Measurements from ENCODE around the gene GFI1B. TPM values are rescaled to one million over a fixed set of nuclear protein-coding genes. Genes with fewer than 3 reads are reported as not detected.

The GFI1B gene
- polyA plus RNA-seq, 3 donors, result 0.02 to 0.04 TPM; not detected in 1

GRCh38 chr9:133003071-133003461 lies 24.6 kb downstream of the GFI1B start:
- WGBS, 3 donors, result 35 to 67% (median 37%) methylated on average over 13 of the region's 13 CpGs
- H3K27ac ChIP-seq (ENCODE audit: low read depth, low read length), result no peak overlapping the region

- 28 to 54% (median 45%) methylated on average over 9 of the region's 9 CpGs for WGBS, 3 donors
- H3K27ac ChIP-seq (ENCODE audit: low read depth, low read length), result no peak overlapping the region
Observed at GRCh38 chr9:133003671-133004090, 25.2 kb downstream of the GFI1B start.

DNA sequence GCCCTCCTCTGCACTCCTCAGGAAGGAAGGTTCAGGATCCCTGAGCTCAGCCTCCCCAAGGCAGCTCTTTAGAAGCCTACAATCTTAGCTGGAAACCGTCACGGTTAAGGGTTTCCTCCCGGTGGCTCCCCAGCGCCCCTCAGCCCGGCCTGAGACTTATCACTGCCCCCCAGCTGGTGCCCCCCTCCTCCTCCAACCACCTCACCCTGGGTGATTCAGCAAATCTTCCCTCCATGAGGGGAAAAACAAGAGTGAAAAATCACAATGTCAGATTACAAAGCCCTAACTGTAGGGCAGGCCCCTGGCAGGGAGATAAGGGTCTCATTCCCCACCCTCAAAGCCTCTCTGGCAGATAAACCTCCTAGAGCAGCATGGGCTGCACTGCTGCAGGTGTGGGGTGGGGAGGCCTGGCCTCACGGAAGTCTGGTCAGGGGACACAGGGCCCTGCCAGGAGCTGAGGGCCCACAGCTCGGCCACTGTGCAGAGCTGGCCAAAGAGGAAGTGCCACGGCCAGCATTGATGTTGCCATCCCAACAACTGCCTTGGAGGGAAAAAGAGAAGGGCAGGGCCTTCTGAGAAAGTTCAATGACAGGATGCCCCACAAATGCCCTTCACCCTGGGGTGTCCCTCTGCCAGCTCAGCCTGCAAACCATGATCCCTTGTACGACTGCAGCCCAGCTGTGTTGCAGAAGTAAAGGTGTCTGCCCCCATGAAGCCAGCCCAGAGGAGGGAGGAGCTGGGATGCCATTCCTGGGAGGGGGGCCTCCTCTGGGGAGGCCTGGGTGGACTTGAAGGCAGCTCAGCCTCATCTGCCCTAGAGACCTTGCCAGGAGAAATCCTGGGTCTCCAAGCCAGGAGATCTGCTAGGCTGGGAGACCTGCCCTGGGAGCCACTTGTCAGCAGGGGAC lies 25.9 kb downstream of the GFI1B start:
- H3K27ac ChIP-seq (ENCODE audit: low read depth, low read length), result no peak overlapping the region
- 23 to 62% (median 40%) methylated on average over 9 of the region's 9 CpGs for WGBS, 3 donors

- WGBS, 3 donors, result 73 to 82% (median 74%) methylated on average over 14 of the region's 14 CpGs
- H3K27ac ChIP-seq (ENCODE audit: low read depth, low read length), result no peak overlapping the region
Observed at GRCh38 chr9:133004999-133005760, 26.7 kb downstream of the GFI1B start.

DNA sequence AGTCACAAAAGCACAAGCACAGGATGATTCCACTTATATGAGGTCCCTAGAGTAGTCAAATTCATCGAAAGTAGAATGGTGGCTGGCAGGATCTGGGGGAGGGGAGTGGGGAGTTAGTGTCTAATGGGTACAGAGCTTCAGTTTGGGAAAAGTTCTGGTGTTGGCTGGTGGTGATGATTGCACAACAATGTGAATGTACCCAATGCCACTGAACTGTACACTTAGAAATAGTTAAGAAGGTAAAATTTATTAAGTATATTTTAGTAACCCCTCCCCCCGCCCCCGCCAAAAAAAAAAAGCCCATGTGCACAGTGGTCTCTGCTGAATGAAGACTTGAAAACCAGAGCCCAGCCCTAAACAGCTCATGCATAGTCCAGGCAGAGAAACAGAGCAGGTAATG lies 27.5 kb downstream of the GFI1B start:
- H3K27ac ChIP-seq (ENCODE audit: low read depth, low read length), result no peak overlapping the region
- WGBS, 3 donors, result 67 to 82% (median 78%) methylated on average over 3 of the region's 3 CpGs

GRCh38 chr9:133006731-133007352 lies 28.3 kb downstream of the GFI1B start:
- WGBS, 3 donors, result 80 to 85% (median 84%) methylated on average over 5 of the region's 5 CpGs
- H3K27ac ChIP-seq (ENCODE audit: low read depth, low read length), result no peak overlapping the region

- WGBS, 3 donors, result 72 to 85% (median 83%) methylated on average over 7 of the region's 7 CpGs
- H3K27ac ChIP-seq (ENCODE audit: low read depth, low read length), result no peak overlapping the region
Observed at GRCh38 chr9:133008406-133008805, 29.9 kb downstream of the GFI1B start.

- H3K27ac ChIP-seq (ENCODE audit: low read depth, low read length), result no peak overlapping the region
- WGBS, 3 donors, result 56 to 71% (median 70%) methylated on average over 2 of the region's 2 CpGs
Observed at GRCh38 chr9:133008824-133009223, 30.3 kb downstream of the GFI1B start.

DNA sequence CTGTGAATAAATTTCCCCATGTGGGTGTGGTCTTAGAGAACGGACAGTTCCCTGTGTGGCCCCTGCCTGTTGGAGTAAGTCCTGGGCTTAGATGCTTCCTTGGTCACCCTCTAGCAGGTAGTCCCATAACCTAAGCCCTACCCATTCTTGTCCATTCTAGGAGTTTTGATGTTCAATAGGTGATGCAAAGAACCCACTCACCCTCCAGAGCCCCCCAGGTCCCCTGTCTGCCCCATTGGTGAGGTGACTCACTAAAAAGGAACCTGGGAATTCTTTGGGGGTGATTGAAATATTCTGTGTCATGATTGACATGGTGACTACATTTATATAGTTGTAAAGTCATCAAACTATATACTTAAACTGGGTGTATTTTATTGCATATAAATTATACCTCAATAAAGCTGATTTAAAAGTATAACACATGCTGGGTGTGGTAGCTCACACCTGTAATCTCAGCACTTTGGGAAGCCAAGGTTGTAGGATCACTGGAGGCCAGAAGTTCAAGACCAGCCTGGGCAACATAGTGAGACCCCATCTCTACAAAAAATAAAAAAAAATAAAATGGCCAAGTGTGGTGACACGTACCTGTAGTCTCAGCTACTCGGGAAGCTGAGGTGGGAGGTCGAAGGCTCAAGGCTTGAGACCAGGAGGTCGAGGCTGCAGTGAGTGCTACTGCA lies 31.6 kb downstream of the GFI1B start:
- no peak overlapping the region for H3K27ac ChIP-seq (ENCODE audit: low read depth, low read length)
- 76 to 84% (median 78%) methylated on average over 5 of the region's 5 CpGs for WGBS, 3 donors

DNA sequence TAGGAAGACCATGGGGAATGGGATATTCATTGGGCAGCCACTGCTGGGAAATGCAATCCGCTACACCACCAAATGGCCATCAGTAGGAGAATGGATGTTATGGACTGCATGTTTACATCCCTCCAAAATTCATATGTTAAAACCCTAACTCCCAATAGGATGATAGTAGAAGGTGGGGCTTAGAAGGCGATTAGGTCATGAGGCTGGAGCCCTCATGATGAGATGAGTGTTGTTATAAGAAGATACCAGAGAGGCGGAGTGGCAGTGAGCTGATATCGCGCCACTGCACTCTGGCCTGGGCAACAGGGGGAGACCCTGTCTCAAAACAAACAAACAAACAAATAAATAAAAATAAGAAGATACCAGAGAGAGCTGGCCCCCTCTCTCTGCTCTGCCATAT lies 36.2 kb downstream of the GFI1B start:
- H3K27ac ChIP-seq (ENCODE audit: low read depth, low read length), result no peak overlapping the region
- WGBS, 3 donors, result 87 to 94% (median 91%) methylated on average over 5 of the region's 5 CpGs

DNA sequence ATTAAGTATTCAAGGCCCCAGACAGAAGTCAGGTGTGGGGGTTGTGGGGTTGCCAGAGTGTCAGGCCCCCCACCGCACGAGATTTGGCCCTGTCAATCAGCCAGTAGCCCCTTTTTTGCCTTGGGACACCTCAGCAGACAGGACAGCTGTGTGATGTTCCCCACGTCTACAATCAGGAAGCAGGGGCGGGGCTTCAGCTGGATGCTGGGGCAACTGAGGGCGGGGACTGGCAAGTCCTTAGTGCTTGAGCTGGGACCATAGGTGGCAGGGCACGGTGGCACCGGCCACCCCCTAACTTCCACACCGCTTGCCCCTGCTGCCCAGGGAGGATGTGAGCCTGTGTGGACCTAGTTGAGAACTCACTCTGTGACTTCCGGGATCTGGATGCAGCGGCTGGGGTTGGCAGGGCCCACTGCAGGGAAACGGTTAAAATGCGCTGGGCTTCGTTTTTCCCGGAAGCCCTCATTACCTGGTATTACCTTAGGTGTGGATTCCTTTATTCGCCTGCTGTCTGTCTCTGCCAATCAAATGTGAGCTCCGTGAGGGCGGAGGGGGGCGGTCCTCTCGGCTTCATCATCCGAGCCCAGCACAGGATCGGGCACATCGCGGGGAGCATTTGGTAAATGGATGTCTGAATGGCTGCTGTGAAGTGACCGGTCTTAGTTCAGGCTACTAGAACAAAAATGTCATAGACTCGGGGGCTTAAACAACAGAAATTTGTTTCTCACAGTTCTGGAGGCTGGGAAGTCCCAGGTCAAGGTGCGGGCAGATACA lies 44.8 kb downstream of the GFI1B start:
- 62 to 70% (median 68%) methylated on average over 26 of the region's 26 CpGs for WGBS, 3 donors
- H3K27ac ChIP-seq (ENCODE audit: low read depth, low read length), result no peak overlapping the region

DNA sequence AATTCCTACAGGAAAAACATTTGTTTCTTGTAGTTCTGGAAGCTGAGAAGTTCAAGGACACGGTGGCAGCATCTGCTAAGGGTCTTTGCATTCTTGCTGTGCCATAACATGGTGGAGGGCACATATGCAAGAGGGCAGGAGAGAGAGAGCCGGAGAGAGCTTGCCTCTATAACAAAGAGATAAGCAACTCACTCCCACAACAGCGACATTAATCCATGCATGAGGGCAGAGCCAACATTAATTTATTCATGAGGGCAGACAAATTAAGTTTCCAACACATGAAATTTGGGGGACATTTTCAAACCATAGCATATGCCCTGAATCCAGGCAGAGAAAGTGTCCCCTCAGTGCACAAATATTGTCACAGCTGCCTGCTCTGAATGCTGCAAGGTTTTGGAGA lies 47.9 kb downstream of the GFI1B start:
- WGBS, 3 donors, result 50 to 65% (median 64%) methylated on average over 3 of the region's 3 CpGs
- H3K27ac ChIP-seq (ENCODE audit: low read depth, low read length), result no peak overlapping the region

- WGBS, 3 donors, result 40 to 48% (median 44%) methylated on average over 5 of the region's 5 CpGs
- H3K27ac ChIP-seq (ENCODE audit: low read depth, low read length), result no peak overlapping the region
Observed at GRCh38 chr9:133027134-133027533, 48.6 kb downstream of the GFI1B start.

- 71 to 84% (median 77%) methylated on average over 3 of the region's 3 CpGs for WGBS, 3 donors
- H3K27ac ChIP-seq (ENCODE audit: low read depth, low read length), result no peak overlapping the region
Observed at GRCh38 chr9:133028221-133028620, 49.7 kb downstream of the GFI1B start.

DNA sequence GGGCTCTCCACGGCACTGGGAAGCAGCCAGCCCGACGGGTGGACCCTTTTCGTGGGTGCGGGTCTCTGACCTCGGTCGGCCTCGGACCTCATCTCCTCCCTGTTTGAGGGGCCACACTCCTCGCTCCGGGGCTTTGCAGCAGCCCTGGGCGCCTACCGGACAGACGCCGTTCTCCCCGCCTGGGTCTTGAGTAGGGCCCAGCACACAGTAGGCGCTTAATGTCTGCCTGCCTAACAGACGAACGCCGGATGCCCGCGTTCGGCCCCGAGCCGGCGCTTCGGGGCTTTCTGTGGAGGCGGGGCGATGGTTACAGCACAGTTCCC lies 51.5 kb downstream of the GFI1B start:
- WGBS, 3 donors, result 0 to 1% (median 0%) methylated on average over 23 to 28 of the region's 28 CpGs
- H3K27ac ChIP-seq (ENCODE audit: low read depth, low read length), result peak overlapping the region; percentile 63

- 0 to 1% (median 0%) methylated on average over 63 of the region's 63 CpGs for WGBS, 3 donors
- H3K27ac ChIP-seq (ENCODE audit: low read depth, low read length), result peak within 1 kb of the TSS; percentile 63
Observed at GRCh38 chr9:133030317-133031129, 52.0 kb downstream of the GFI1B start, which contains the start of gene GTF3C5. Gene GTF3C5, plus strand, starts transcription at chr9:133030997. Its CDS starts 15 bp downstream, at chr9:133031012.

DNA sequence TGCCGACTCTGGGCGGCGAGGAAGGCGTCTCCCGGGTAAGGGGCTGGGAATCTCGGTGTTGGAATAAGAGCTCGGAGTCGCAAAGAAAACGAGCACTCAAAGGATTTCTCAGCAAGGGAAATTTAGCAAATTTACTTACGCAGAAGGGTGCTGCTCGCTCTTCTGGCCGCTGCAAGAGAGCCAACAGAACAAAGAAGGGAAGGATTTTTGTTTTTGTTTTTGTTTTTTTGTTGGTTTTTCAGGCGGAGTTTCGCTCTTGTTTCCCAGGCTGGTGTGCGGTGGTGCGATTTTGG lies 52.6 kb downstream of the GFI1B start:
- peak overlapping the region; percentile 63 for H3K27ac ChIP-seq (ENCODE audit: low read depth, low read length)
- WGBS, 3 donors, result 1 to 2% (median 2%) methylated on average over 16 of the region's 16 CpGs
